ENCODE results near the gene MBD3L5.
"Not testable (repeated sequence)": the region's sequence is repeated elsewhere in the genome, so short reads cannot be mapped to it uniquely, and the experiment has no call there.

MBD3L5 gene

DNA sequence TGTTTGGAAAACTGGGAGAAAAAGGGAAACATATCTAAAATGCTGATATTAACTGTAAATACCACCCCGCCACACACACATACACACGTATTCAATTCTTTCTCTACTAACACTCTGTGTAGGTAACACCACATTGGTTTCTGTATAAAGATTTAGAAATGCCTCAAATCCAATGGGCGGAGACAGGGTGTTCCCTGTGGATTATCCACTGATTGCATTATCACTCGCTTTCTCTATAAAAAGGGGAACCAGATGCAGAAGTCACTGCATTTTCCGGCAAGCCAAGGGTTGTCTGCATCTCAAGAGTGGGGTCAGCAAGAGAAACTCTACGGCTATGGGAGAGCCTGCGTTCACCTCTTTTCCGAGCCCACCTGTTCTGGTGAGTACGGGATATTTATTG, at the start of gene MBD3L5:
Gene MBD3L5, plus strand, starts transcription at position 301 of the 400 bp plus-strand sequence. Its CDS starts 34 bp downstream, at position 335.
- H3K27ac ChIP-seq; DNase-seq (ENCODE audit: low spot score); POLR2A ChIA-PET (ENCODE audit: low non-redundant PET); CTCF ChIA-PET: not testable (repeated sequence)

DNA sequence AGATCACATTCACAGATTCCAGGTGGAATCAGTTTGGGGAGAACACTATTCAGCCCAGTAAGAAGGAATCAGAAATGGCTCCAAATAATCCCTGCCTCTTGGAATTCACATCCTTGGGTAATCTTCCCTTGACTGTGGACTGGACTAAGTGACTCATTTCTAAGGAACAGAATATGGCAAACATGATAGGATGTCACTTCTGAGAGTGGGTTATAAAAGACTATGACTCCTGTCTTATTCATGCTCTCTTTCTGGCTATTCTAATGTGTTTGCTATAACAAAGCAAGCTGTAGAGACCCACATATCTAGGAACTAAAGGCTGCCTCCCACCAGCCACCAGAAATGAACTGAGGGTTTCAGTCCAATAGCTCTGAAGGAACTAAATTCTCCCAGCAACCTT, 46.9 kb upstream of the MBD3L5 start:
- ChIA-PET CTCF (interaction anchor here (0.6 kb wide), 1 partner anchor 101 kb away, joined by 4 read pairs; no protein-coding TSS in a partner anchor), POLR2A (ENCODE audit: low non-redundant PET) (no interaction called here)
- H3K27ac ChIP-seq = no peak overlapping the region
- no peak for DNase-seq (ENCODE audit: low spot score)
- TF ChIP-seq, protein P1, sequence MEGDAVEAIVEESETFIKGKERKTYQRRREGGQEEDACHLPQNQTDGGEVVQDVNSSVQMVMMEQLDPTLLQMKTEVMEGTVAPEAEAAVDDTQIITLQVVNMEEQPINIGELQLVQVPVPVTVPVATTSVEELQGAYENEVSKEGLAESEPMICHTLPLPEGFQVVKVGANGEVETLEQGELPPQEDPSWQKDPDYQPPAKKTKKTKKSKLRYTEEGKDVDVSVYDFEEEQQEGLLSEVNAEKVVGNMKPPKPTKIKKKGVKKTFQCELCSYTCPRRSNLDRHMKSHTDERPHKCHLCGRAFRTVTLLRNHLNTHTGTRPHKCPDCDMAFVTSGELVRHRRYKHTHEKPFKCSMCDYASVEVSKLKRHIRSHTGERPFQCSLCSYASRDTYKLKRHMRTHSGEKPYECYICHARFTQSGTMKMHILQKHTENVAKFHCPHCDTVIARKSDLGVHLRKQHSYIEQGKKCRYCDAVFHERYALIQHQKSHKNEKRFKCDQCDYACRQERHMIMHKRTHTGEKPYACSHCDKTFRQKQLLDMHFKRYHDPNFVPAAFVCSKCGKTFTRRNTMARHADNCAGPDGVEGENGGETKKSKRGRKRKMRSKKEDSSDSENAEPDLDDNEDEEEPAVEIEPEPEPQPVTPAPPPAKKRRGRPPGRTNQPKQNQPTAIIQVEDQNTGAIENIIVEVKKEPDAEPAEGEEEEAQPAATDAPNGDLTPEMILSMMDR (conservative IDR thresholded peaks at IDR 0.05; ENCODE audit: low read depth) = no peak

DNA sequence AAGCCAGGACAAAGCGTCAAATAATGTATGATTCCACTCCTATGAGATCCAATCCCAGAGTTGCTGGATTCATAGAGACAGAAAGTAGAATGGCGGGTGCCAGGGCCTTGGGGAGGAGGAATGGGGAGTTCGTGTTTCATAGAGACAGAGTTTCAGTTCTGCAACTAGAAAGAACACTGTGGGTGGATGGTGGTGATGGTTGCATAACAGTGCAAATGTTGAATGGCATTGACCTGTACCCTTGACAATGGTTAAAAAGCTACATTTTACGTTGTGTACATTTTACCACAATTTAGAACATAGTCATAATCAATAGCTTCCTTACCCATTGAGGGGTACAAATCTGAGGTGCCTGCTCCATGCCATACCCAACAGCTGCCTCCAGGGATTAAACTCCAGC, 42.5 kb upstream of the MBD3L5 start:
- POLR2A ChIA-PET (ENCODE audit: low non-redundant PET) = no interaction called here
- no peak overlapping the region for H3K27ac ChIP-seq
- DNase-seq (ENCODE audit: low spot score) = no peak
- CTCF ChIA-PET = no interaction called here
- TF ChIP-seq, protein P1 (conservative IDR thresholded peaks at IDR 0.05; ENCODE audit: low read depth) = no peak

DNA sequence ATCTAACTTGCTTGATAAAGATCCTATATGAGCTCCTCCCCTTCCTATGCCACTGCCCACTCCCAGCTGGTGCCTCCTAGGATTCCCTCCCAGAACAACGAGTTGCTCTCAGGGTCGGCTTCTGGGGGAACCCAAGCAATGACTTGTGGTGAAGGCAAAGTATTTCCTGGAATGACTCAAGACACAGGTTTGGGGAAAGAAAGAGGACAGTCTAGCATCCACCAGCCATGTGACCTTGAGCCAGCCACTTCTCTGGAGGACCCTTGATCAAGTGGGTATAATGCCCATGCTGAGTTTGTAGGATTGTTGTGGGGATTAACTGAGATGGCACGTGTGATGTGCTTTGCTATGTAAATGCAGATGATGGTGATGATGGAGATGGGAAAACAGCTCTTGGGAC, 42.1 kb upstream of the MBD3L5 start:
- H3K27ac ChIP-seq = no peak overlapping the region
- CTCF ChIA-PET = no interaction called here
- no peak for DNase-seq (ENCODE audit: low spot score)
- TF ChIP-seq, protein P1 (conservative IDR thresholded peaks at IDR 0.05; ENCODE audit: low read depth) = no peak
- POLR2A ChIA-PET (ENCODE audit: low non-redundant PET) = no interaction called here

DNA sequence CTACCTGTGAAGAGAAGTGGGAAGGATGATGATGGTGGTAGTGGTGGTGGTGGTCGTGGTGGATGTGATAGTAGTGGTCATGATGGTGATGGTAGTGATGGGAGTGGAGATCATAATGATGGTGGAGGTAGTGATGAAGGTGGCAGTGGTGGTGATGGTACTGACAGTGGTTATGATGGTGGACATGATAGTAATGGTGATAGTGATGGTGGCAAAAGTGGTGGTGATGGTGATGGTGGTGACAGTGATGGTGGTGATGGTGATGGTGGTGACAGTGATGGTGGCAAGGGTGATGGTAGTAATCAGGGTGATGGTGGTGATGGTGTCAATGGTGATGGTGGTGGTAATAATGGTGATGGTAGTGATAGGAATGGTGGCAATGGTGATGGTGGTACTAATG, 35.3 kb upstream of the MBD3L5 start:
- ChIA-PET CTCF (no interaction called here), POLR2A (ENCODE audit: low non-redundant PET) (no interaction called here)
- DNase-seq (ENCODE audit: low spot score) = no peak
- TF ChIP-seq, protein P1 (conservative IDR thresholded peaks at IDR 0.05; ENCODE audit: low read depth) = no peak
- H3K27ac ChIP-seq = no peak overlapping the region

DNA sequence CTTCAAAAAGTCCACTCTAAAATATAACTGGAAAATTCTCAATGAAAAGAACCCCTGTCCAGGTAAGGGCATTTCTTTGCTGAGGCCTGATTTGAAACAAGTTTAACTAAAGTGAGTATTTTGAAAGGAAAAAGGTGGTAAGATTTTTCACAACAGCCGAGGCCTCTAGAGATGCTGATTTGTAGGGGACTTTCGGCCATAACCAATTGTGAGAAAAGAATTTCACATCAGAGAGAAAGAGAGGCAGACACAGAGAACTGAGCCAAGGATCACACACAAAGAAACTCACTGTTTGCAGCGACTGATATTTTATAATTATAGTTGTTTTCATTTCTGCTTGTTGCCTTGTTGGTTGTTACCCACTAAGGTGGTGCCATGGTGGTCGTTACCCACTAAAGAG, 33.6 kb upstream of the MBD3L5 start:
- CTCF ChIA-PET = no interaction called here
- POLR2A ChIA-PET (ENCODE audit: low non-redundant PET) = no interaction called here
- TF ChIP-seq, protein P1 (conservative IDR thresholded peaks at IDR 0.05; ENCODE audit: low read depth) = no peak

DNA sequence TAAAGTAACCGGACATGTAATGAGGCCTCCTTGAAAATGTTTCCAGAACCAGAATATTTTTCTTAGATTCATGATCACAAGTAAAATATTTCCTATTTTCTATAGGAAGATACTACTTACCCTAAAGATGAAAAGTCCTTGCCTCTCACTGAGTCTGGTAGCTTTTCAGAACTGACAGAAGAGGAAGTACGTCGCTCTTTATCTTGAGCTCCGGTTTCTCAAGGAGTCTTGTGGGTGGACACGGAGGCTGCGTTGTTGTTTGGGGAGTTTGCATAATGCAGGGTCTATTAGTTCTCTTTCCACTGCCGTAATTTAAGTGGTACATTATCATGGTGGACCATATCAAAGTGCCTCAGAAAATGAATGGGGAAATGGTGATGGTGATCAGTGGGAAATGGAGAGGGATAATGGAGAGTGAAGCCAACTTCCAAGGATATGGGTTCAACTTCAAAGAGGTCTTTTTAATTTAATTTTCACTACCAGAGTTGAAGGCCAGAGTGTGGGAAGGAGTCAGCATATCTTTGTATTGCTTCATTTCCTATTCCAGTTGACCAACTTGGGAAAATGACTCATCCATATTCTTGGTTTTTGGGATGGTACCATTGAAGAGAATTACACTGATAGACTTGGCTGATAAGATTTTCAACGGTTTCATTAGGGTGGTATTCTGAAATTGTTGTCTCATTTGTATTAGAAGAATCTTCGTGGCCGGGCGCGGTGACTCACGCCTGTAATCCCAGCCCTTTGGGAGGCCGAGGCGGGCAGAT, 32.5 kb upstream of the MBD3L5 start:
- TF ChIP-seq, protein P1 (conservative IDR thresholded peaks at IDR 0.05; ENCODE audit: low read depth) = no peak
- H3K27ac ChIP-seq = no peak overlapping the region
- POLR2A ChIA-PET (ENCODE audit: low non-redundant PET) = no interaction called here
- peak; percentile 13 for DNase-seq (ENCODE audit: low spot score)
- CTCF ChIA-PET = no interaction called here

More for the DNA sequence above, 33.6 kb upstream of the MBD3L5 start:
- no peak overlapping the region for H3K27ac ChIP-seq
- DNase-seq (ENCODE audit: low spot score) = no peak

Data from RWPE1 (cell line).